MM.1S (cell line): ENCODE measurements around the gene CCL3.

Source experiments
- EZH2 ChIP-seq: fragments of 300-600 bp; sonication (generic); optimal IDR thresholded peaks from 2 replicates; pipeline ENCODE3; 2017; ENCODE audit warnings: low read depth, mild to moderate bottlenecking, antibody characterized with exemption, low read length, mixed read lengths
- EZH2phosphoT487 ChIP-seq: fragments of 300-600 bp; sonication (generic); IDR thresholded peaks from 2 replicates; pipeline ENCODE4 v1.6.1; 2018; ENCODE audit warnings: antibody characterized with exemption, low read length

GRCh38 chr17:36127199-36127893, 37.4 kb upstream of the CCL3 start:
- TF ChIP-seq EZH2phosphoT487 (no peak), EZH2 (no peak)
